ENCODE measurements around the gene RAB11FIP3.
"Not testable (repeated sequence)": the region's sequence is repeated elsewhere in the genome, so short reads cannot be mapped to it uniquely, and the experiment has no call there.

The RAB11FIP3 gene

DNA sequence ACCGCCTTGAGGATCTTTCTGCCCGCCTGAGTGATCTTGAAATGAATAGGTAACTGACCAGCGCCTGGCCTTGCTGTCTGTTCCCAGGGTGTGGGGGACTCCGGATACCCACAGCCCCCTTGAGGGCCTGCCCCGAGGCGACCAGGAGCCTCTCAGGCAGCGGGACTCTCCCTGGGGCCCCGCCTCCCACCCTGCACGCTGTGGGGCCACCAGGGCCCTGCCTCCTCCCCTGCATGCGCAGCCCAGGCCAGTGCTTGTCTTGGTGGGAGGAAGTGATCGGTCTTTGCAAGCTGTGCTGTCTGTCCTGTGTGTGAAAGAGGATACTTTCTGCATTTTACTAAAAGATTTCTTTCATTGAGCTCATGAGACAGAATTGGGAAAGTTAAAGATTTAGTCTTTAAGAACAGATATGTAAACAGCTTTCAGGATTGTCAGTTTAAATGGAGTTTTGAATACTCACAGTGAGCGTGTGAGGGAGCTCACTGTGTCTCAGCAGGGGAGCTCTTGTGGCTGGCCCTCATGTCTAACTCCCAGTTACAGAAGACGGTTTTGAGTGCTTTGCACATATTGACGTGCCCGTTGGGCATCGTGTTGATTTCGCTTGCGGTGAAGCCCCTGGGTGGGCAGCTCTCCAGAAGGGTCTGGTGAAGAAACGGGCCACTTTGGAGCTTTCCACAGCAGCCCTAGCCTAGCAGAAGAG is 65.9 kb downstream of the RAB11FIP3 start:
- peak in 1 of 56 donors; percentile 6 for DNase-seq

GRCh38 chr16:492211-492875 is 66.9 kb downstream of the RAB11FIP3 start:
- peak in 1 of 56 donors; percentile 50 for DNase-seq

DNA sequence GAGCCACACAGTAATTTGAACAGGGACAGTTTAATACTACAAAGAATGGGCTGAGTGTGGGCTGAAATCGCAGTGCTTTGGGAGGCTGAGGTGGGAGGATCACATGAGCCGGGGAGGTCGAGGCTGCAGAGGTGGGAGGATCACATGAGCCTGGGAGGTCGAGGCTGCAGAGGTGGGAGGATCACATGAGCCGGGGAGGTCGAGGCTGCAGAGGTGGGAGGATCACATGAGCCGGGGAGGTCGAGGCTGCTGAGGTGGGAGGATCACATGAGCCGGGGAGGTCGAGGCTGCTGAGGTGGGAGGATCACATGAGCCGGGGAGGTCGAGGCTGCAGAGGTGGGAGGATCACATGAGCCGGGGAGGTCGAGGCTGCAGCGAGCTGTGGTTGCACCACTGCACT is 69.2 kb downstream of the RAB11FIP3 start:
- DNase-seq = peak in 7 of 56 donors; percentile 14 to 77 (median 38)

- peak in 4 of 56 donors; percentile 7 to 33 (median 18) for DNase-seq
These were observed 69.8 kb downstream of the RAB11FIP3 start for GRCh38 chr16:495127-495748.

GRCh38 chr16:496097-496886 is 70.8 kb downstream of the RAB11FIP3 start:
- no peak for DNase-seq

GRCh38 chr16:497258-497657 is 71.8 kb downstream of the RAB11FIP3 start:
- no peak for DNase-seq

- no peak for DNase-seq
These were observed 74.5 kb downstream of the RAB11FIP3 start for GRCh38 chr16:499924-500323.

GRCh38 chr16:500709-501108 is 75.3 kb downstream of the RAB11FIP3 start:
- DNase-seq = no peak

GRCh38 chr16:502179-502943 is 76.9 kb downstream of the RAB11FIP3 start:
- DNase-seq = no peak

- no peak for DNase-seq
These were observed 78.0 kb downstream of the RAB11FIP3 start for GRCh38 chr16:503150-504071.

GRCh38 chr16:505479-506245 is 80.2 kb downstream of the RAB11FIP3 start:
- peak in 19 of 56 donors; percentile 18 to 64 (median 43) for DNase-seq

GRCh38 chr16:506246-506546 is 80.7 kb downstream of the RAB11FIP3 start:
- DNase-seq = no peak

DNA sequence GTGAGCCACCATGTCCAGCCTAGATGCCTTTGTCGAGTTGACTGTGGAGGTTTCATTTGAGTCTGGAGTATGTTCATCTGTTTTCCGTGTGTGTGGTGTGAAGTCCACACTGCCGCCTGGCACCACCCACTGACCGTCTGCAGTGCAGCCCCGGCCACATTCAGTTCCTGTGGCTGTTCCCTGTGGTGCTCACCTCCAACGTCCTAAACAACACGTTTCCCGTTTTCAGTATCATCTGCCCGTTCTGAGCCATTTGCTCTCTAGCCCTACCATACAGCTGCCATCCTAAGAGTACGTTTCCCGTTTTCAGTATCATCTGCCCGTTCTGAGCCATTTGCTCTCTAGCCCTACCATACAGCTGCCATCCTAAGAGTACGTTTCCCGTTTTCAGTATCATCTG is 82.1 kb downstream of the RAB11FIP3 start:
- DNase-seq = not testable (repeated sequence)

DNA sequence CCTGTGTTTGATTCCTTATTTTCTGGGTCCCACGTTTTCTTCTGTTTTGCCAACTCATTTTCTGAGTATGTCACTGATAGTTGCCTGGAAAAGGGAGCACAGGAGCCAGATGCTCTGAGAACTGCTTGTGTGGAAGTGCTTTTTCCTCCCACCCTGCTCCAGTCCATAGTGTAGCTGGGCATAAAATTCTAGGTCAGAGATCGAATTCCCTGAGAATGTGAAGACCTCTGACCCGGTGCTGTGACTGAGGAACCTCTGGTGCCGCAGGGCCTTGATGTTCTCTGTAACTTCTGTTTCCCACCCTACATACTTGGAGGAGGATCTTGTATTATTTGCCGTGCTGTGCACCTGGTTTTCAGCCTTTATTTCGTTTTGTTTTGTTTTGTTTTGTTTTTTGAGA is 82.5 kb downstream of the RAB11FIP3 start:
- DNase-seq = no peak

GRCh38 chr16:508884-509736 is 83.7 kb downstream of the RAB11FIP3 start:
- peak in 9 of 56 donors; percentile 23 to 58 (median 35) for DNase-seq

- no peak for DNase-seq
These were observed 84.8 kb downstream of the RAB11FIP3 start for GRCh38 chr16:510066-510825.

DNA sequence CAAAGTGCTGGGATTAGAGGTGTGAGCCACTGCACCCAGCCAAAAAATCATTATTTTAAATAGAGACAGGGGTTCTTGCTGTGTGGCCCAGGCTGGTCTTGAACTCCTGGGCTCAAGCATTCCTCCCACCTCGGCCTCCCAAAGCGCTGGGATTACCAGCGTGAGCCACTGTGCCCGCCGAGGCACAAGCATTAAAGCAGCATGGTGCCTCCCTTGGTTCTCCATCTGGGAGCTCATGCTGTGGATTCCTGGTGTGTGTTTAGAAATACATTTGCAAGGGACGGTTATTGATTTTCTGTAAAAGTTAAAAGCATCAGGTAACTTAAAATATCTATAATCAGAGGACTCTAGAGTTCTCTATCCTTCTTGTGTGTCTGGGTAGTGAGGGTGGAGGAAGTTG is 87.4 kb downstream of the RAB11FIP3 start:
- no peak for DNase-seq

Data from amygdala (tissue), 56 donors.